CD14-positive monocyte (primary cell): ENCODE data around the gene UPP2. TPM values are rescaled to one million over a fixed set of nuclear protein-coding genes. Genes with fewer than 3 reads are reported as not detected.

Experiments
- DNase-seq, 3 donors: peaks; one replicate each; pipeline ENCODE4 v3.0.0-alpha.2; 2011 to 2022
- H2AFZ ChIP-seq: 2 replicates; pipeline ENCODE4 v1.6.0; 2012; ENCODE audit warnings: mild to moderate bottlenecking, low read depth, low read length, inconsistent platforms; ENCODE audit not compliant: insufficient read depth, poor library complexity, severe bottlenecking
- H3K27ac ChIP-seq, 2 donors: 1 replicate in 1 of 2; 2 replicates in 1 of 2; pipeline ENCODE4 v1.5.1; 2012 to 2013; ENCODE audit warnings: low read length in 2 of 2, control low read depth in 1 of 2, inconsistent platforms in 1 of 2, low read depth in 1 of 2, mild to moderate bottlenecking in 1 of 2
- H3K27me3 ChIP-seq, 2 donors: one replicate each; pipeline versions ENCODE4 v1.6.0 to v1.6.1; 2011 to 2013; ENCODE audit warnings: low read length in 2 of 2; ENCODE audit not compliant: control insufficient read depth in 2 of 2, insufficient read depth in 2 of 2
- H3K36me3 ChIP-seq, 2 donors: replicated peaks in 1 of 2; 1 replicate in 1 of 2; 2 replicates in 1 of 2; pipeline versions ENCODE4 v1.5.1 to v1.6.1; 2012 to 2013; ENCODE audit warnings: low read length in 2 of 2, control low read depth in 1 of 2, inconsistent platforms in 1 of 2, mild to moderate bottlenecking in 1 of 2; ENCODE audit not compliant: insufficient read depth in 2 of 2, control insufficient read depth in 1 of 2
- H3K4me1 ChIP-seq, 2 donors: 1 replicate in 1 of 2; 2 replicates in 1 of 2; pipeline versions ENCODE4 v1.5.1 to v1.6.1; 2012 to 2013; ENCODE audit warnings: low read length in 2 of 2, control low read depth in 1 of 2, inconsistent platforms in 1 of 2, mild to moderate bottlenecking in 1 of 2, moderate library complexity in 1 of 2; ENCODE audit not compliant: insufficient read depth in 2 of 2, control insufficient read depth in 1 of 2
- H3K4me2 ChIP-seq: replicated peaks from 2 replicates; pipeline ENCODE3; 2012; ENCODE audit warnings: low read length, moderate library complexity, mild to moderate bottlenecking; ENCODE audit not compliant: poor library complexity, severe bottlenecking; ENCODE audit errors: extremely low read depth
- H3K4me3 ChIP-seq, 3 experiments: fragments of 200-600 bp in 1 of 3; sonication (generic) in 1 of 3; replicated peaks in 1 of 3; 1 replicate in 2 of 3; 2 replicates in 1 of 3; pipeline ENCODE4 v1.5.1; 2011 to 2013; ENCODE audit warnings: low read length in 3 of 3, mild to moderate bottlenecking in 3 of 3, control low read depth in 2 of 3, low read depth in 2 of 3, inconsistent platforms in 1 of 3, moderate library complexity in 1 of 3
- H3K79me2 ChIP-seq: 2 replicates; pipeline ENCODE4 v1.6.0; 2012; ENCODE audit warnings: mild to moderate bottlenecking, control low read depth, inconsistent platforms, low read length, moderate library complexity; ENCODE audit not compliant: insufficient read depth
- H3K9ac ChIP-seq: 2 replicates; pipeline ENCODE4 v1.6.0; 2017; ENCODE audit warnings: low read length, mild to moderate bottlenecking; ENCODE audit not compliant: insufficient read depth, poor library complexity, severe bottlenecking
- H3K9me3 ChIP-seq, 2 donors: replicated peaks in 1 of 2; 1 replicate in 1 of 2; 2 replicates in 1 of 2; pipeline versions ENCODE4 v1.5.1 to v1.6.1; 2012 to 2013; ENCODE audit warnings: low read length in 2 of 2, control low read depth in 1 of 2; ENCODE audit not compliant: control insufficient read depth in 1 of 2, insufficient read depth in 1 of 2
- H4K20me1 ChIP-seq: 2 replicates; pipeline ENCODE4 v1.6.0; 2012; ENCODE audit warnings: mild to moderate bottlenecking, low read length, control low read depth, moderate library complexity; ENCODE audit not compliant: insufficient read depth
- H3K27ac Mint-ChIP-seq, 7 donors: one replicate each; pipeline ENCODE4 v1.8.0; 2020; ENCODE audit warnings: mild to moderate bottlenecking in 7 of 7, mixed read lengths in 7 of 7, moderate library complexity in 6 of 7, inconsistent platforms in 2 of 7
- H3K27me3 Mint-ChIP-seq, 3 donors: one replicate each; pipeline ENCODE4 v1.8.0; 2021 to 2022; ENCODE audit warnings: low read depth in 3 of 3, mild to moderate bottlenecking in 3 of 3, mixed read lengths in 3 of 3, moderate library complexity in 3 of 3, inconsistent platforms in 1 of 3
- H3K36me3 Mint-ChIP-seq, 2 donors: one replicate each; pipeline ENCODE4 v1.8.0; 2020; ENCODE audit warnings: mixed read lengths in 2 of 2, inconsistent platforms in 1 of 2, mild to moderate bottlenecking in 1 of 2
- H3K4me1 Mint-ChIP-seq: one replicate; pipeline ENCODE4 v1.8.0; 2020; ENCODE audit warnings: mild to moderate bottlenecking, mixed read lengths
- H3K4me3 Mint-ChIP-seq, 2 donors: one replicate each; pipeline ENCODE4 v1.8.0; 2020; ENCODE audit warnings: mild to moderate bottlenecking in 2 of 2, mixed read lengths in 2 of 2, moderate library complexity in 1 of 2
- H3K9me3 Mint-ChIP-seq, 7 donors: one replicate each; pipeline ENCODE4 v1.8.0; 2020 to 2022; ENCODE audit warnings: mixed read lengths in 7 of 7, mild to moderate bottlenecking in 6 of 7, moderate library complexity in 6 of 7, inconsistent platforms in 2 of 7
- WGBS: methylation state at CpG from one replicate; pipeline ENCODE4 v1.1.5; 2013; ENCODE audit warnings: missing lambda C conversion rate; ENCODE audit not compliant: insufficient coverage; 5-methylcytosine and 5-hydroxymethylcytosine counted together
- intact Hi-C, 2 donors: fragments of 100-400 bp; cut with micrococcal nuclease; formaldehyde crosslinking; loops; one replicate each; pipeline versions ENCODE4 v1.15.0 to v1.15.1; 2023
- polyA plus RNA-seq, 3 donors: library from polyadenylated mRNA; depleted of rRNA in 1 of 3; unstranded in 2 of 3; stranded (reverse) in 1 of 3; fragments of 300-500 nt in 2 of 3; fragments of >200 nt in 1 of 3; fragmentation: Illumina TruSeq in 2 of 3; gene quantifications; 1 replicate in 2 of 3; 2 replicates in 1 of 3; pipeline ENCODE4 v1.2.3, GENCODE V29; 2012 to 2021
- TF ChIP-seq, protein P1 (sequence below): fragments of 200-600 bp; IDR thresholded peaks from one replicate; pipeline ENCODE4 v1.8.0; 2022; ENCODE audit warnings: antibody characterized with exemption, mild to moderate bottlenecking

Gene UPP2
- polyA plus RNA-seq, 3 donors = not detected

DNA sequence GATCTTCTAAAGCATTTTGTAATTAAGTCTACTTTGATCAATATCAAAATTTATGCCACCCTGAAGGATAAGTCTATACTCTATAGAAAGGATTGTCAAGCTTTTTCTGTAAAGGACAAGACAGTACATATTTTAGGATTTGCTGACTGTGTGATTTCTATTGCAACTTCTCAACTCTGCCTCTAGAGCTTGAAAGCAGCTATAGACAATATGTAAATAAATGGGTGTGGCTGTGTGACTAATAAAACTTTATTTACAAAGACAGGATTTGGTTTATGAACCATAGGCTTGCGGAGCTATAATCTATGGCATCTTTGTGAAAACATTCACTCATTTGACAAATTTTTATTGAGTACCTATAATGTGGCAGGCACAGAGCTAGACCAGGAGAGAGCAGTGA is 18.4 kb downstream of the UPP2 start:
- no peak overlapping the region for H3K27ac Mint-ChIP-seq
- peaks cover 0 to 2% (median 2%) of the 10 kb centered on the region in 3 donors for H3K27me3 Mint-ChIP-seq
- Histone ChIP-seq H3K9ac (no peak overlapping the region), H3K27me3 (no peaks in the 10 kb centered on the region), H3K36me3 (no peaks in the 10 kb centered on the region), H4K20me1 (no peaks in the 10 kb centered on the region), H2AFZ (no peak overlapping the region), H3K4me2 (no peak overlapping the region), H3K4me3 (no peak overlapping the region), H3K79me2 (no peaks in the 10 kb centered on the region), H3K9me3 (no peaks in the 10 kb centered on the region), H3K27ac (no peak overlapping the region), H3K4me1 (peaks cover 29 to 35% of the 10 kb centered on the region in 2 donors)
- intact Hi-C loops = no loop called here
- TF ChIP-seq, protein P1, sequence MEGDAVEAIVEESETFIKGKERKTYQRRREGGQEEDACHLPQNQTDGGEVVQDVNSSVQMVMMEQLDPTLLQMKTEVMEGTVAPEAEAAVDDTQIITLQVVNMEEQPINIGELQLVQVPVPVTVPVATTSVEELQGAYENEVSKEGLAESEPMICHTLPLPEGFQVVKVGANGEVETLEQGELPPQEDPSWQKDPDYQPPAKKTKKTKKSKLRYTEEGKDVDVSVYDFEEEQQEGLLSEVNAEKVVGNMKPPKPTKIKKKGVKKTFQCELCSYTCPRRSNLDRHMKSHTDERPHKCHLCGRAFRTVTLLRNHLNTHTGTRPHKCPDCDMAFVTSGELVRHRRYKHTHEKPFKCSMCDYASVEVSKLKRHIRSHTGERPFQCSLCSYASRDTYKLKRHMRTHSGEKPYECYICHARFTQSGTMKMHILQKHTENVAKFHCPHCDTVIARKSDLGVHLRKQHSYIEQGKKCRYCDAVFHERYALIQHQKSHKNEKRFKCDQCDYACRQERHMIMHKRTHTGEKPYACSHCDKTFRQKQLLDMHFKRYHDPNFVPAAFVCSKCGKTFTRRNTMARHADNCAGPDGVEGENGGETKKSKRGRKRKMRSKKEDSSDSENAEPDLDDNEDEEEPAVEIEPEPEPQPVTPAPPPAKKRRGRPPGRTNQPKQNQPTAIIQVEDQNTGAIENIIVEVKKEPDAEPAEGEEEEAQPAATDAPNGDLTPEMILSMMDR = no peak
- no peaks in the 10 kb centered on the region for H3K9me3 Mint-ChIP-seq
- H3K36me3 Mint-ChIP-seq = no peaks in the 10 kb centered on the region
- peaks cover 44% of the 10 kb centered on the region for H3K4me1 Mint-ChIP-seq
- no CpG with 5 or more reads among the region's 1 CpG for WGBS
- H3K4me3 Mint-ChIP-seq = no peak overlapping the region
- no peak for DNase-seq

DNA sequence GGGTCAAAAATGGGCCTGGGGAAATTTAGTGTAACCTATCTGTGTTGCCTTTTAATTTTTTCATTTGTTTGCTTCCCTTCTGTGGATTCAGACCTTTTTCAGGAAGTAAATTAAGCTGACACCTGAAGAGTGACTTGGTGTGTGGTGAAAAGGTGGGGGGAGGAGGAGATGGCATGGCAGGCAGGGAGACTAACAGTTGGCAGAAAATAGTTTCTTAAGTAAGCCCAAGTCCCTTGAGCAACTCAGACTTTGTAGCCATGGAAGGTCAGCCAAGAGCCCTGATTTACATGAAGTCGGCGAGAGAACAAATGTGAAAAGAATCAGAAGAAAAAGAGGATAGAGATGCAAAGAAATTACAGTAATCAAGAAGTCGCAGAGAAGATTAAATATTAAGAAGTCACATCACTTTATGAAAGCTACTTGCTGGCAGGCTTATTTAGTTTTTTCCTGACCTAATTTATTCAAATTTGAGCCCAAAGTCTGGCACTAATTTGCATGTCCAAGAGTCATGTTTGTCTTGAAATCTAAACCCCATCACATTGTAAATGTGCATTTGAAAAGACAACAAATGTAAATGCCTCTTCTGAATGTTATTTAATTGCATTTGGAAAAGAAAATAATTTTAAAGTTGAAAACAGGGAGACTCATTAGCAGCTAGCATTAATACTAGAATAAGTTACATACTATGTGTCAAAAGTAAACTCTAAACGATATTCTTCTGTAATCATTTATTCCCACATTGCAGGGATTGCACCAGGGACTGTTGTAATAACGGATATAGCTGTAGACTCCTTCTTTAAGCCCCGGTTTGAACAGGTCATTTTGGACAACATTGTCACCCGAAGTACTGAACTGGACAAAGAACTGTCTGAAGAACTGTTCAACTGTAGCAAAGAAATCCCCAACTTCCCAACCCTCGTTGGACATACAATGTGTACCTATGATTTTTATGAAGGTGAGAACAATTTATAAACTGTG is 19.3 kb downstream of the UPP2 start:
- Mint-ChIP-seq H3K27ac (no peak overlapping the region), H3K4me1 (peaks cover 36% of the 10 kb centered on the region)
- TF ChIP-seq, protein P1 = no peak

More for the DNA sequence above, 19.3 kb downstream of the UPP2 start:
- no peak for DNase-seq
- Mint-ChIP-seq H3K4me3 (no peak overlapping the region), H3K9me3 (no peaks in the 10 kb centered on the region), H3K36me3 (no peaks in the 10 kb centered on the region), H3K27me3 (peaks cover 0 to 2% (median 2%) of the 10 kb centered on the region in 3 donors)
- H3K4me3 ChIP-seq = no peak overlapping the region
- H3K27me3 ChIP-seq = no peaks in the 10 kb centered on the region
- no peak overlapping the region for H3K9ac ChIP-seq
- no peak overlapping the region for H3K27ac ChIP-seq
- H2AFZ ChIP-seq = no peak overlapping the region
- no peak overlapping the region for H3K4me2 ChIP-seq
- H3K9me3 ChIP-seq = no peaks in the 10 kb centered on the region
- no peaks in the 10 kb centered on the region for H3K36me3 ChIP-seq
- intact Hi-C loops = no loop called here
- H3K79me2 ChIP-seq = no peaks in the 10 kb centered on the region
- peaks cover 21 to 26% of the 10 kb centered on the region in 2 donors for H3K4me1 ChIP-seq
- H4K20me1 ChIP-seq = no peaks in the 10 kb centered on the region
- WGBS = 42% methylated on average over 2 of the region's 8 CpGs
